ENCODE results near the gene TENT5A.

The TENT5A gene

GRCh38 chr6:81759782-81760181, 7.3 kb upstream of the TENT5A start:
- Histone ChIP-seq H3K4me3 (ENCODE audit: low read depth, low read length) (no peak overlapping the region), H3K27ac (no peak overlapping the region), H3K27me3 (replicated peaks) (no peaks in the 10 kb centered on the region), H3K36me3 (replicated peaks) (no peaks in the 10 kb centered on the region)
- in situ Hi-C loops (cut with HindIII; ENCODE audit: low pct_ligation_motif_present, low sequenced_read_pairs), result loop anchor here (25.0 kb wide), 1 partner anchor 278 kb away; no protein-coding TSS in a partner anchor
- peak; percentile 61 for DNase-seq
- no peak for TF ChIP-seq CTCF (IDR thresholded peaks at IDR 0.05; ENCODE audit: low read depth, low read length, missing control alignments)

- no peaks in the 10 kb centered on the region for H3K36me3 ChIP-seq (replicated peaks)
- no peak for DNase-seq
- in situ Hi-C loops (cut with HindIII; ENCODE audit: low pct_ligation_motif_present, low sequenced_read_pairs), result loop anchor here (25.0 kb wide), 1 partner anchor 279 kb away; no protein-coding TSS in a partner anchor
- no peak overlapping the region for H3K4me3 ChIP-seq (ENCODE audit: low read depth, low read length)
- no peak for TF ChIP-seq CTCF (IDR thresholded peaks at IDR 0.05; ENCODE audit: low read depth, low read length, missing control alignments)
- no peak overlapping the region for H3K27ac ChIP-seq
- H3K27me3 ChIP-seq (replicated peaks), result no peaks in the 10 kb centered on the region
These were observed 5.7 kb upstream of the TENT5A start for GRCh38 chr6:81758221-81758620.

- H3K36me3 ChIP-seq (replicated peaks), result no peaks in the 10 kb centered on the region
- H3K4me3 ChIP-seq (ENCODE audit: low read depth, low read length), result no peak overlapping the region
- no peak for DNase-seq
- TF ChIP-seq CTCF (IDR thresholded peaks at IDR 0.05; ENCODE audit: low read depth, low read length, missing control alignments), result no peak
- no peaks in the 10 kb centered on the region for H3K27me3 ChIP-seq (replicated peaks)
- in situ Hi-C loops (cut with HindIII; ENCODE audit: low pct_ligation_motif_present, low sequenced_read_pairs), result loop anchor here (25.0 kb wide), 1 partner anchor 281 kb away; no protein-coding TSS in a partner anchor
- no peak overlapping the region for H3K27ac ChIP-seq
These were observed 4.2 kb upstream of the TENT5A start for GRCh38 chr6:81756690-81757089.

- TF ChIP-seq CTCF (IDR thresholded peaks at IDR 0.05; ENCODE audit: low read depth, low read length, missing control alignments), result no peak
- in situ Hi-C loops (cut with HindIII; ENCODE audit: low pct_ligation_motif_present, low sequenced_read_pairs), result loop anchor here (25.0 kb wide), 1 partner anchor 282 kb away; no protein-coding TSS in a partner anchor
- DNase-seq, result no peak
- H3K27ac ChIP-seq, result no peak overlapping the region
- H3K27me3 ChIP-seq (replicated peaks), result no peaks in the 10 kb centered on the region
- no peaks in the 10 kb centered on the region for H3K36me3 ChIP-seq (replicated peaks)
- H3K4me3 ChIP-seq (ENCODE audit: low read depth, low read length), result no peak overlapping the region
These were observed 3.1 kb upstream of the TENT5A start for GRCh38 chr6:81755551-81755950.

- H3K4me3 ChIP-seq (ENCODE audit: low read depth, low read length), result no peak overlapping the region
- DNase-seq, result no peak
- no peaks in the 10 kb centered on the region for H3K27me3 ChIP-seq (replicated peaks)
- in situ Hi-C loops (cut with HindIII; ENCODE audit: low pct_ligation_motif_present, low sequenced_read_pairs), result loop anchor here (25.0 kb wide), 1 partner anchor 282 kb away; no protein-coding TSS in a partner anchor
- H3K27ac ChIP-seq, result no peak overlapping the region
- H3K36me3 ChIP-seq (replicated peaks), result no peaks in the 10 kb centered on the region
- no peak for TF ChIP-seq CTCF (IDR thresholded peaks at IDR 0.05; ENCODE audit: low read depth, low read length, missing control alignments)
These were observed 2.4 kb upstream of the TENT5A start for GRCh38 chr6:81754906-81755305.

All from brain microvascular endothelial cell (primary cell).